ENCODE results near the gene SECTM1. TPM values are rescaled to one million over a fixed set of nuclear protein-coding genes. Genes with fewer than 3 reads are reported as not detected.
"Not testable (repeated sequence)": the region's sequence is repeated elsewhere in the genome, so short reads cannot be mapped to it uniquely, and the experiment has no call there.

The SECTM1 gene
- total RNA-seq, 1 donor, result 15.1 TPM

DNA sequence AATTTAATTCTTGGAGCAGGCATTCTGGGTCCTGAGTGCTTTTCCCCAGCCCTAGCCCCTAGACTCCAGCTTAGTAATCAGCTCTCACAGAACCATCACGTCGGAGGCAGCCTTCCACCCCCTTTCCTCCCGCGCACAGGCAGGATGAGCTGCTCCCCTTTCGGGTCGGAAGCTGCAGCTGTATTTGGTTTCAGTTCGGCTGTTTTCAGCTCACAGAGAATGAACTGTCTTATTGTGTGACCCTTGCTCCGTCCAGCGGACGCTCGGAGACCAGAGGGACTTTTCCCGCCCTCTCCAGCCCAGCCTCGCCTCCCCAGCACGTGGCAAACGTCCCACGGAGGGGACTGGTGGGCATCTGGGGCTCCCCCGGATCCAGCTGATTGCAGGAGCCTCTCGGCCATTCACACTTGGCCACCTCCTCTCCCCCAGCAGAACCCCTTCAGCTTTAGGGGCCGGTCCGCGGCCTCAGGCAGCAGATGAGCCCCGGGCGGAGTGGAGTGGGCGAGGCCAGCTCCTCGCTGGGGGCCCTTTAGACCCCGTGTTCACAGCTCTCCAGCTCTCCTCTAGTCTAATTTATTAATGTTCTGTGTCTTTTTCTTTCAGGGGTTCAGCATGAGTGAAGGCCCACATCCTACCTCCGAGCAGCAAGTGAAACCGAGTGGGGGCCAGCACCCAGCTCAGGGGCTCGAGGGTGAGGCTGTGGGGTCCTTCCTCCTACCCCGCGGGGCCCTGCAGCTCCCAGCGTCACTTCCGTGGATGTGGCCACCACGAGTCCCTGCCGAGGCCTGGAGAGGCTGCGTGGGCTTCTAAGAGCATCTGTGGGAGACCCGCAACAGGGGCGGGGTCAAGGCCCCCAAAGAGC, 37.1 kb upstream of the SECTM1 start:
- no peak for DNase-seq (ENCODE audit: low read depth in 2 of 3, low spot score in 2 of 3)

DNA sequence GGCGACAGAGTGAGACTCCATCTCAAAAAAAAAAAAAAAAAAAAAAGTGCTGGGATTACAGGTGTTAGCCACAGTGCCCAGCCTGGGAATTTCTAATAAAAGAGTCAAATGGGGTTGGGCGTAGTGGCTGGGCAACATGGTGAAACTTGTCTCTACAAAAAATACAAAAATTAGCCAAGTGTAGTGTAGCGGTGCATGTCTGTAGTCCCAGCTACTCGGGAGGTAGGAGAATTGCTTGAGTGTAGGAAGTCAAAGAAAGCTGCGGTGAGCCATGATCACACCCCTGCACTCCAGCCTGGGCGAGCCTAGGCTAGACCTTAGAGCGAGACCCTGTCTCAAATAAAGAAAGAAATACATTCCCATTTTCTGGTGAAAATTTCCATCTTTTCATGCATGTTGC, 35.6 kb upstream of the SECTM1 start:
- no peak for DNase-seq (ENCODE audit: low read depth in 2 of 3, low spot score in 2 of 3)

DNA sequence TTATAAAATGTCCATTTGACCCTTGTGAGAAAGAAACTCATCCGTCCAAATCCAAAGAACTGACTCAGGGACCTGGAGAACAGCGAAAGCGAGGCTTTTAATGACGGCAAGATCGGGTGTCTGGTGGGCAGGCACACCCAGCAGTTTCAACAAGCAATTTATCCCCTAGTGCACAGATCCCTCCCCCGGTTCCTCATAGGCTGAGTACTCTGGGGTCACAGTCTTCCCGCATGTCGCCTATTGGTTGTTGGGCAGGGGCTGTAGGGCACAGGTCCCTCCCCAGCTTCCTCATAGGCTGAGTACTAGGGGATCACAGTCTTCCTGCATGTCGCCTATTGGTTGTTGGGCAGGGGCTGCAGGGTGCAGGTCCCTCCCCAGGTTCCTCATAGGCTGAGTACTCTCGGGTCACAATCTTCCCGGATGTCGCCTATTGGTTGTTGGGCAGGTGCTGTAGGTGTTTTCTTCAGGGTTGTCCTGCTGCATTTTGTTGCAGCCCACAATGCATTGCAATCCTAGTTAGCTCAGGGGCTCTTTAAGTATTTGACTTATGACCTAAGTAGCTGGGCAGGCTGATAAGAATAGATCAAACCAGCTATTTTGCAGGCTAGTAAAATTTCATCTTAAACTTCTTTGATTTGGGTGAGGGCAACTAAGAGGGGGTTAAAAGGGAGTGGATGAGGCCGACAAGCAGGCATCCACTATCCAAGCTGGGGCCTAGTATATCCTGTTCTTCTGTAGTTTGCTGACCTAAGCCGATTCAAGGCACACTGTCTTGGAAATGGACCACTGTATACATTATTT, 34.4 kb upstream of the SECTM1 start:
- peak in 1 of 3 donors; percentile 27 for DNase-seq (ENCODE audit: low read depth in 2 of 3, low spot score in 2 of 3)

DNA sequence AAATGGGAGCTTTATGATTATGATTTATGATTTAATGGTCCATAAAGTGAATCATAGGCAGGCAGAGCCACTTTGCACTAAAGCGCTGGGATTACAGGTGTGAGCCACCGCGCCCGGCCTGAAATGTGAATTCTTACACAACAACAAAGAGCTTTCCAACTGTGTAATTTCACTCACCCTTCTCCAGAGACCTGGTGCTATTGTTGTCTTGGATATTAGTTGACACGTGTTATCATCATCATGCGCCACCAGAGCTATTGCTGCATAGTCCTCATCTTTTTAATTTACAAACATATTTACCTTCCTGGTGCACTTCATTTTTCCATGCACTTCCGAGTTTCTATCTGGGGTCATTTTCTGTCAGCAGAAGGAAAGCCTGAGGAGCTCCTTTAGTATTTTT, 33.2 kb upstream of the SECTM1 start:
- no peak for DNase-seq (ENCODE audit: low read depth in 2 of 3, low spot score in 2 of 3)

- DNase-seq (ENCODE audit: low read depth in 2 of 3, low spot score in 2 of 3), result no peak
Observed at GRCh38 chr17:82365606-82366295, 32.2 kb upstream of the SECTM1 start.

GRCh38 chr17:82361885-82362633, 28.5 kb upstream of the SECTM1 start:
- no peak for DNase-seq (ENCODE audit: low read depth in 2 of 3, low spot score in 2 of 3)

- DNase-seq (ENCODE audit: low read depth in 2 of 3, low spot score in 2 of 3), result not testable (repeated sequence)
Observed at GRCh38 chr17:82359451-82360074, 26.0 kb upstream of the SECTM1 start.

DNA sequence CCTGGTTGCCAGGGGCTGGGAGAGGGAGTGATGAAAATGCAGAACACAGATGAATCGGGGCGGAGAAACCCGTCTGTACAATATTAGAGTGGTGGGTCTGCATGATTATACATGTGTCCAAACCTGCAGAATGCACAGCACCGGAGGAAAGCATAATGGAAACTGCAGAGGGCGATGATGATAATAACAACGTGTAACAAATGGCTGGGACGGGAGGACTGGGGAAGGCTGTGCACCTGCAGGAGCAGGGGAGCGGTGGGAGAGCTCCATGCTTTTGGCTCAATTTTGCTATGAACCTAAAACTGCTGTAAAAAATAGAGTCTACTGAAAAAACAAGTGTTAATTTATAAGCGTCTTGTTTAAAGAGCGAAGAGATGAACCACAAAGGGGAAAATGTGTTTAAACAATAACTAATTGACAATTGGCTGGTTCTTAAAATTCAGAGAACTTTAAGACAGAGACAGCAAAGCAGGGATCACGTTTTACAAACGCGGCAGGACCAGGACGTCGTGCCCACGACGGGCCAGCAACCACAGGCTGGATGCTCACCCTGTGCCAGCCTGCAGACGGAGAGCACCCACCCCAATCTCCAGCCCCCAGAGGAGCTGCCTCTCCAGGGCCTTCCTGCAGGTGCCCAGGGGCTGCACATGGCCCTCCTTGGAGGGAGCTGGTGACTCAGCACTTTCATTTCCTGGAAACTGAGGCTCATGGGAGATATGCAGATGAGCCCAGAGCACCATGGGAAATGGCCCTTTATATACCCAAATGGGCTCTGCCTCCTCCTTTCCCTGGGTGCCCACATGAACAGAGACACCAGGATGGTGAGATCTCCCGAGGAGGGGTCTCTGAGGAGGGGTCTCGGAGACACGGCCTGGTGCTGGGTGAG, 25.1 kb upstream of the SECTM1 start, which contains the start of gene TEX19:
Gene TEX19, plus strand, starts transcription at position 783 of the 886 bp plus-strand sequence. CDS start 2,904 bp downstream, outside the sequence.
- DNase-seq (ENCODE audit: low read depth in 2 of 3, low spot score in 2 of 3), result peak in 1 of 3 donors; percentile 54

GRCh38 chr17:82357394-82357793, 23.8 kb upstream of the SECTM1 start:
- DNase-seq (ENCODE audit: low read depth in 2 of 3, low spot score in 2 of 3), result no peak

DNA sequence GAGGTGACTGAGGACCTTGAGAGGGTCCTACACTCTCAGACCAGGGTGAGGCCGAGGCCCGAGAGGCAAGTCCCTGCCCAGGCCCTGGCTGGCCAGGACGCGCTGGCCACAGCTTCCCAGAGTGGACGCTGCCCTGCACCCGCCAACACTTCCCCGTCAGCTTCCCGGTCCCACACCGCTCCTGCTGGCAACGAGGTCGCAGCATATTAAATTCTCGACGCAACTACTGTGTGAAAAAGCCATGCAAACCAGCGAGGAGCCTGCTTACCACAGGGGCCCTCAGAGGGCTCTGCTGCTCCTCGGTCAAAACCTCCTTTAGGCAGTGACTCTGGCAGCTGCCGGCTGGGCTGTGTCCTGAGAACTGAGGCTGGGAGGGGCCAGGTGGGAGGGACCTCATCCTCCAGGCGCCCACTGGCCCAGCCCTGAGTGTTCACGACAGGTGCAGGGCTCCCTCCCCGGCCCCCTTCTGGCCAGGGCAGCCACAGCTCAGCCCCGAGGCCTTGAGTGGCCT, 23.3 kb upstream of the SECTM1 start:
- no peak for DNase-seq (ENCODE audit: low read depth in 2 of 3, low spot score in 2 of 3)

DNA sequence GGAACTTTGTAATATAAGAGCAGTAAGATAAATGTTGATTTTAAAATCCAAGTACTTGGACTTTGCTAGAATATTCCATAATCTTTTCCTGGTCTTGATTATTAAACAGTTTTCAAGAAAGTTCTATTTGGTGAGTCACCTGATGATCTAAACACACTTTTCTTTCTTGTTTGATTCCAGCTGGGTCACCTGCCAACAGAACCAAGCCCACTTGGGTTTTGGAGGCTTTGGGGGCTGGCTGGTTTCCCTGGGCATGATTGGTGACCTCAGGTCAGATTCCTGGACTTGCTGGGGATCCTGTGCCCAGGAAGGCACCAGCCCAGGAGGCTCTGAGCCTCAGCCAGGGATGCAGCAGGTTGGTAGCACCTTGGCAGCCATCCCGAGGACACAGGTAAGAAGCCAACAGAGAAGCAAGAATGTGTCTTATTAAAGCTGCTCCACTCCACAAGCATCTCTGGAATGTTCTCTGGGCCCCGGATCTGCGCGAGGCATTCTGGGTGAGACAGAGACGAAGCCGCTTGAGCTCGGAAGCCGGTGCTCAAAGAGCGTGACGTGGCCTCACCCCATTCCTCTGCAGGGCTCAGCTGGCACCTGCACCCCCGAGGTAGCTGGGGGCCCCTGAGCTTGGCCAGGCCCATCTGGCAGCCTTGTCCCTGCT, 22.3 kb upstream of the SECTM1 start:
- DNase-seq (ENCODE audit: low read depth in 2 of 3, low spot score in 2 of 3), result no peak

DNA sequence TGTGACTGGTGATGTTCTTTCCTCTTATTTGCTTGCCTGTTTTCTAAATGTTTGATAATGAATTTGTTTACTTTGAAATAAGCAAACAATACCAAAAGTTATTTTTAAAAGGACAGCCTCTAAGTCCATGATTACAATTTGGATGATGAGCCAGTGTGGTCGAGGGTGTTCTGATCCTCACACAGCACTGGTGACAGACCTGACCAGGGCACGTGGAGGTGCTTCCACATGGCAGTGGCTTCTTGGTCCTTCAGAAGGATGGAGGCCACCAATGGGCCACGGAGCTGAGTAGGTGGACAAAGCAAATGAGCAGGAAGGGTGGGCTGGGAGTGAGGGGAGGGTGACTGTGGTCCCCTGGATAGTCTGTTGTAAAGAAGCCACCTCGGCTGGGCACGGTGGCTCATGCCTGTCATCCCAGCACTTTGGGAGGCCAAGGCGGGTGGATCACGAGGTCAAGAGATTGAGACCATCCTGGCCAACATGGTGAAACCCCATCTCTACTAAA, 21.3 kb upstream of the SECTM1 start:
- no peak for DNase-seq (ENCODE audit: low read depth in 2 of 3, low spot score in 2 of 3)

DNA sequence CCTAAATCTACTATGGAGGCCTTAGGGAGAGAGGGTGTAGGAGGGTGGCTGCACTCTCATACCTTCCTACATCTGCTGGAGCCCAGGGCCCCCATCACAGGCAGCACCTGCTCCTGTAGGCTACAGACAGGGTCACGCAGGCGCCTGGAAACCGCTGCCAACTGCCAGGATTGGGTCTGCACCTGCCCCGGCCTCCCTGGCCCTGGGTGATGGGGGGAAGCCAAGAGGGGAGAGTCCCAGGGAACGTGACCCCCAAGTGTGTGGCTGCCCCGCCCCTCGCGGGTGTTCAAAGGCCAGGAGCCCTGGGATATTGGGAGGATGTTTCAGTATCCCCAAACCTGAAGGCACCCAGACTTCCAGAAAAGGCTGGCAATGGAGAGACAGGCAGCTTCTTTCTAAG, 19.9 kb upstream of the SECTM1 start:
- DNase-seq (ENCODE audit: low read depth in 2 of 3, low spot score in 2 of 3), result no peak

DNA sequence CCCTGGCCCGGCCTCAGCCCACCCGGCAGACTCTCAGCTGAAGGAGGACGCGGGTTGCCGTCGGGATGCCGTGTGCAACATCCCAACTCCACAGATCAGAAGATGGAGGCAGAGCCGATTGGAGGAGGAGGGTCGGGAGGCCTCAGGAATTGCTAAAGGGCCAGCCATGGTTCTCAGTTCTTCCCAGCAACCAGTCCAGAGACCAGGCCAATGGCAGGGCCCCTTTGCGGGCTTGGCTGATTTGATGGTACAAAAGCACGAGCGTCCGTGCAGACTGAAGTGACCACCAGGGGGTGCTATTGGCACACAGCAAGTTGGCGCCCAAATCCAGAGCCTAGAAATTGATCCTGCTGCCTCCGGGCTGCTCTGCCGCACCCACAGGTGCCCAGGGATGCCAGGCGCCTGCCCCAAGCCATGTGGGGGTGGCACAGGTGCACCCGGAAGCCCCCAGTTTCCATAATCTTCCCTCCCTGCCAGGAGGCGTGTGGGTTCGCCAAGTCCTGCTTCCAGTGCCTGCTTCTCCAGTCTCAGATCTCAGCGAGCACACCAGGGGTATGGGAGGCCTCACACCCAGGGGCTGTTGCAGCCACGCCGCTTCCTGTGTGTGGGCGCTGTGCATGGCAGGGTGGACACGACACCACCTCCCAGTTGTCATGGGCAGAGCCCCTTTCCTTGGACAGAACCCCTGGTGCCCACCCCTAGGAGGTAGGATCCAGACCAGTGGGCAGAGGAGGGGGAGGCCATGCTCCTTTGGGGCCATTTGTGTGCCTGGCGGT, 18.3 kb upstream of the SECTM1 start:
- DNase-seq (ENCODE audit: low read depth in 2 of 3, low spot score in 2 of 3), result peak; percentile 83 to 92 (median 87)

- DNase-seq (ENCODE audit: low read depth in 2 of 3, low spot score in 2 of 3), result no peak
Observed at GRCh38 chr17:82351254-82351712, 17.7 kb upstream of the SECTM1 start.

GRCh38 chr17:82350182-82351030, 16.8 kb upstream of the SECTM1 start:
- peak in 1 of 3 donors; percentile 55 for DNase-seq (ENCODE audit: low read depth in 2 of 3, low spot score in 2 of 3)
